ENCODE measurements around the gene CHD3.

- no peak for TF ChIP-seq CTCF (IDR thresholded peaks at IDR 0.05)
- TF ChIP-seq REST (IDR thresholded peaks at IDR 0.05; ENCODE audit: insufficient read depth in 1 of 2, low read depth in 2 of 2, low read length in 1 of 2): no peak
These were observed 14.8 kb downstream of the CHD3 start for GRCh38 chr17:7903154-7904103.
